ENCODE results near the gene TBX2.
A peak's percentile ranks its signal among the peaks of the same experiment; 100 is the strongest.
"Not testable (repeated sequence)": the region's sequence is repeated elsewhere in the genome, so short reads cannot be mapped to it uniquely, and the experiment has no call there.

TBX2 gene

DNA sequence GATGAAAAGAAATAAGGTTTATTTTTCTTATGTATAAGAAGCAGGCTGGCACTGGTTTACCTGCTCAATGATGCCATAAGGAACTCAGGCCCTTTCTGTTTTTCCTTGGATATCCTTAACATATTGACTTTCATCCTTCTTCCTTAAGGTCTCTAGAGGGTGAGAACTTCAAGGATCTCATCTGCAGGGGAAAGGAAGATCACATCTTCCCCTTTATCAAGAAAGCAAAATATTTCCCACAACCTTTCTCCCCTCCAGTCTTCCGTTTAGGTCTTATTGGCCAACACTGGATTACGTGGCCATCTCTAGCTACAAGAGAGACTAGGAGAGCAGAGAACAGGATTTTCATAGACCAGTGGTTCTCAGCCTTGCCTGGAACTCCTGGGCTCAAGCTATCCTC, 48.4 kb downstream of the TBX2 start:
- TF ChIP-seq ARNTL (CRISPR knock-in tag; IDR thresholded peaks at IDR 0.05; ENCODE audit: borderline replicate concordance, low read depth) = no peak
- no peak for TF ChIP-seq SNAI2 (CRISPR knock-in tag; IDR thresholded peaks at IDR 0.05)
- TF ChIP-seq ZC3H10 (CRISPR knock-in tag; IDR thresholded peaks at IDR 0.05) = no peak
- TF ChIP-seq PPARA (CRISPR knock-in tag; IDR thresholded peaks at IDR 0.05; ENCODE audit: borderline replicate concordance) = no peak
- no peak for TF ChIP-seq ZNF70 (CRISPR knock-in tag; IDR thresholded peaks at IDR 0.05)
- ATAC-seq = no peak

DNA sequence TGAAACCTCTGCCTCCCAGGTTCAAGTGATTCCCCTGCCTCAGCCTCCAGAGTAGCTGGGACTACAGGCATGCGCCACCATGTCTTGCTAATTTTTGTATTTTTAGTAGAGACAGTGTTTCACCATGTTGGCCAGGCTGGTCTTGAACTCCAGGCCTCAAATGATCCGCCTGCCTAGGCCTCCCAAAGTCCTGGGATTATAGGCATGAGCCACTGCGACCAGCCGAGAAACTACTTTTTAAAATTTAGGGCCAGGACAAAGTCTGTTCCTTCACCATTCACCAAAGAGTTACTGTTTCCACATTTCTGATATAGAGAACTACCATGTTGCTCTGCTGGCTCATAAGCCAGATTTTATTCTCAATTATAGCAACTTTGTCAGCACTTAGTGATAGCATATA, 49.5 kb downstream of the TBX2 start:
- not testable (repeated sequence) for ATAC-seq

DNA sequence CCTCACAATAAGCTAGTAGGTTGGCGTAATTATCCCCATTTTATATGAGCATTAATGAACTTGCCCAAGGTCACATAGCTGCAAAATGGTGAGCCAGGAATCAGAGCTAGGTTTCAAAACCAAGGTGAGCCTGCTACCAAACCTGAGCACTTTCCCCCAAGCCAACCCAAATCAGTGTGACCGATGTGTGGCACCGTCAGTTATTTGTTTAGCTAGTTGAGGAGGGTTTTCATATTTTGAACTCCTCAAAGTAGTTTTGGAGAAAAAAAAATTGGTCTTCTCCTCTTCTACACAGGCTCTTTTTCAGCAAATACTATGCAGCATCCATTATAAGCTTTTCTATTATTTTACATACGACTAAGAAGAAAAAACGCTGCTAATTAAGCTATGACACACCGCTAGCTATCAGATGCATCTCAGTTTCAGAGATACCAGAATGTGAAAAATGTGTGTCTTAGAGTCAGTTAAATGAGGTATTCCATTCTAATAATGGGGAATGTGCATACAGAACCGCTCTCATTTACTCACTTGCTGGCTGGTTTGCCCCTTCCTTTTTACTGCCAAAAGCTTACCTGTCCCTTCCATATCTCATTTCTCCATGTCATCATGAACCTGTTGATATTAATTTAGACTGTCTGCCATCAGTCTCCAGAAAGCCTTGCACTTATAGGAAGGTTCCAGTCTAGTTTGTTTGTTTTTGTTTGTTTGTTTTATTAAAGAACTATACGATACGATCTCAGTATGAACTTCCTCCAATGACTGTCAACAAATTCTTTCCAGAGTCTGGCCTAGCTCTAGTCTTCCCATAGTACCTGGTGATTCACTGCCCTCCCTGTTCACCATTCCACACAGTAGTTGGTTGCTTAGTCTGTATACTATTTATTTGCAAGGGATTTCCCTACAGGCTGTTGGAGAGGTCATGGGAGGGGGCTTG, 50.3 kb downstream of the TBX2 start:
- 0 out of 3 replicates have a peak, but pooled peaks have one; percentile 22 for ATAC-seq
- TF ChIP-seq, protein P1, sequence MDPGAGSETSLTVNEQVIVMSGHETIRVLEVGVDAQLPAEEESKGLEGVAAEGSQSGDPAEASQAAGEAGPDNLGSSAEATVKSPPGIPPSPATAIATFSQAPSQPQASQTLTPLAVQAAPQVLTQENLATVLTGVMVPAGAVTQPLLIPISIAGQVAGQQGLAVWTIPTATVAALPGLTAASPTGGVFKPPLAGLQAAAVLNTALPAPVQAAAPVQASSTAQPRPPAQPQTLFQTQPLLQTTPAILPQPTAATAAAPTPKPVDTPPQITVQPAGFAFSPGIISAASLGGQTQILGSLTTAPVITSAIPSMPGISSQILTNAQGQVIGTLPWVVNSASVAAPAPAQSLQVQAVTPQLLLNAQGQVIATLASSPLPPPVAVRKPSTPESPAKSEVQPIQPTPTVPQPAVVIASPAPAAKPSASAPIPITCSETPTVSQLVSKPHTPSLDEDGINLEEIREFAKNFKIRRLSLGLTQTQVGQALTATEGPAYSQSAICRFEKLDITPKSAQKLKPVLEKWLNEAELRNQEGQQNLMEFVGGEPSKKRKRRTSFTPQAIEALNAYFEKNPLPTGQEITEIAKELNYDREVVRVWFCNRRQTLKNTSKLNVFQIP (CRISPR knock-in tag; IDR thresholded peaks at IDR 0.05; ENCODE audit: borderline replicate concordance, low read depth) = no peak
- TF ChIP-seq, protein P2, sequence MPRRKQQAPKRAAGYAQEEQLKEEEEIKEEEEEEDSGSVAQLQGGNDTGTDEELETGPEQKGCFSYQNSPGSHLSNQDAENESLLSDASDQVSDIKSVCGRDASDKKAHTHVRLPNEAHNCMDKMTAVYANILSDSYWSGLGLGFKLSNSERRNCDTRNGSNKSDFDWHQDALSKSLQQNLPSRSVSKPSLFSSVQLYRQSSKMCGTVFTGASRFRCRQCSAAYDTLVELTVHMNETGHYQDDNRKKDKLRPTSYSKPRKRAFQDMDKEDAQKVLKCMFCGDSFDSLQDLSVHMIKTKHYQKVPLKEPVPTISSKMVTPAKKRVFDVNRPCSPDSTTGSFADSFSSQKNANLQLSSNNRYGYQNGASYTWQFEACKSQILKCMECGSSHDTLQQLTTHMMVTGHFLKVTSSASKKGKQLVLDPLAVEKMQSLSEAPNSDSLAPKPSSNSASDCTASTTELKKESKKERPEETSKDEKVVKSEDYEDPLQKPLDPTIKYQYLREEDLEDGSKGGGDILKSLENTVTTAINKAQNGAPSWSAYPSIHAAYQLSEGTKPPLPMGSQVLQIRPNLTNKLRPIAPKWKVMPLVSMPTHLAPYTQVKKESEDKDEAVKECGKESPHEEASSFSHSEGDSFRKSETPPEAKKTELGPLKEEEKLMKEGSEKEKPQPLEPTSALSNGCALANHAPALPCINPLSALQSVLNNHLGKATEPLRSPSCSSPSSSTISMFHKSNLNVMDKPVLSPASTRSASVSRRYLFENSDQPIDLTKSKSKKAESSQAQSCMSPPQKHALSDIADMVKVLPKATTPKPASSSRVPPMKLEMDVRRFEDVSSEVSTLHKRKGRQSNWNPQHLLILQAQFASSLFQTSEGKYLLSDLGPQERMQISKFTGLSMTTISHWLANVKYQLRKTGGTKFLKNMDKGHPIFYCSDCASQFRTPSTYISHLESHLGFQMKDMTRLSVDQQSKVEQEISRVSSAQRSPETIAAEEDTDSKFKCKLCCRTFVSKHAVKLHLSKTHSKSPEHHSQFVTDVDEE (CRISPR knock-in tag; IDR thresholded peaks at IDR 0.05) = no peak
- TF ChIP-seq RARB (CRISPR knock-in tag; IDR thresholded peaks at IDR 0.05) = no peak
- TF ChIP-seq ZNF70 (CRISPR knock-in tag; IDR thresholded peaks at IDR 0.05) = no peak
- no peak for TF ChIP-seq TCF4 (CRISPR knock-in tag; IDR thresholded peaks at IDR 0.05; ENCODE audit: borderline replicate concordance)
- TF ChIP-seq, protein P3, sequence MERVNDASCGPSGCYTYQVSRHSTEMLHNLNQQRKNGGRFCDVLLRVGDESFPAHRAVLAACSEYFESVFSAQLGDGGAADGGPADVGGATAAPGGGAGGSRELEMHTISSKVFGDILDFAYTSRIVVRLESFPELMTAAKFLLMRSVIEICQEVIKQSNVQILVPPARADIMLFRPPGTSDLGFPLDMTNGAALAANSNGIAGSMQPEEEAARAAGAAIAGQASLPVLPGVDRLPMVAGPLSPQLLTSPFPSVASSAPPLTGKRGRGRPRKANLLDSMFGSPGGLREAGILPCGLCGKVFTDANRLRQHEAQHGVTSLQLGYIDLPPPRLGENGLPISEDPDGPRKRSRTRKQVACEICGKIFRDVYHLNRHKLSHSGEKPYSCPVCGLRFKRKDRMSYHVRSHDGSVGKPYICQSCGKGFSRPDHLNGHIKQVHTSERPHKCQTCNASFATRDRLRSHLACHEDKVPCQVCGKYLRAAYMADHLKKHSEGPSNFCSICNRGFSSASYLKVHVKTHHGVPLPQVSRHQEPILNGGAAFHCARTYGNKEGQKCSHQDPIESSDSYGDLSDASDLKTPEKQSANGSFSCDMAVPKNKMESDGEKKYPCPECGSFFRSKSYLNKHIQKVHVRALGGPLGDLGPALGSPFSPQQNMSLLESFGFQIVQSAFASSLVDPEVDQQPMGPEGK (CRISPR knock-in tag; IDR thresholded peaks at IDR 0.05; ENCODE audit: borderline replicate concordance) = no peak
- no peak for TF ChIP-seq SNAI2 (CRISPR knock-in tag; IDR thresholded peaks at IDR 0.05)
- TF ChIP-seq ZFP30 (CRISPR knock-in tag; IDR thresholded peaks at IDR 0.05) = no peak
- TF ChIP-seq, protein P4, sequence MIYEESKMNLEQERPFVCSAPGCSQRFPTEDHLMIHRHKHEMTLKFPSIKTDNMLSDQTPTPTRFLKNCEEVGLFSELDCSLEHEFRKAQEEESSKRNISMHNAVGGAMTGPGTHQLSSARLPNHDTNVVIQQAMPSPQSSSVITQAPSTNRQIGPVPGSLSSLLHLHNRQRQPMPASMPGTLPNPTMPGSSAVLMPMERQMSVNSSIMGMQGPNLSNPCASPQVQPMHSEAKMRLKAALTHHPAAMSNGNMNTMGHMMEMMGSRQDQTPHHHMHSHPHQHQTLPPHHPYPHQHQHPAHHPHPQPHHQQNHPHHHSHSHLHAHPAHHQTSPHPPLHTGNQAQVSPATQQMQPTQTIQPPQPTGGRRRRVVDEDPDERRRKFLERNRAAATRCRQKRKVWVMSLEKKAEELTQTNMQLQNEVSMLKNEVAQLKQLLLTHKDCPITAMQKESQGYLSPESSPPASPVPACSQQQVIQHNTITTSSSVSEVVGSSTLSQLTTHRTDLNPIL (CRISPR knock-in tag; IDR thresholded peaks at IDR 0.05; ENCODE audit: low read depth) = no peak
- no peak for TF ChIP-seq BACH2 (CRISPR knock-in tag; IDR thresholded peaks at IDR 0.05; ENCODE audit: borderline replicate concordance)
- TF ChIP-seq ESRRG (CRISPR knock-in tag; IDR thresholded peaks at IDR 0.05) = no peak
- TF ChIP-seq ARNTL (CRISPR knock-in tag; IDR thresholded peaks at IDR 0.05; ENCODE audit: borderline replicate concordance, low read depth) = no peak
- no peak for TF ChIP-seq ZNF8 (CRISPR knock-in tag; IDR thresholded peaks at IDR 0.05)
- TF ChIP-seq CSDC2 (CRISPR knock-in tag; IDR thresholded peaks at IDR 0.05) = no peak

DNA sequence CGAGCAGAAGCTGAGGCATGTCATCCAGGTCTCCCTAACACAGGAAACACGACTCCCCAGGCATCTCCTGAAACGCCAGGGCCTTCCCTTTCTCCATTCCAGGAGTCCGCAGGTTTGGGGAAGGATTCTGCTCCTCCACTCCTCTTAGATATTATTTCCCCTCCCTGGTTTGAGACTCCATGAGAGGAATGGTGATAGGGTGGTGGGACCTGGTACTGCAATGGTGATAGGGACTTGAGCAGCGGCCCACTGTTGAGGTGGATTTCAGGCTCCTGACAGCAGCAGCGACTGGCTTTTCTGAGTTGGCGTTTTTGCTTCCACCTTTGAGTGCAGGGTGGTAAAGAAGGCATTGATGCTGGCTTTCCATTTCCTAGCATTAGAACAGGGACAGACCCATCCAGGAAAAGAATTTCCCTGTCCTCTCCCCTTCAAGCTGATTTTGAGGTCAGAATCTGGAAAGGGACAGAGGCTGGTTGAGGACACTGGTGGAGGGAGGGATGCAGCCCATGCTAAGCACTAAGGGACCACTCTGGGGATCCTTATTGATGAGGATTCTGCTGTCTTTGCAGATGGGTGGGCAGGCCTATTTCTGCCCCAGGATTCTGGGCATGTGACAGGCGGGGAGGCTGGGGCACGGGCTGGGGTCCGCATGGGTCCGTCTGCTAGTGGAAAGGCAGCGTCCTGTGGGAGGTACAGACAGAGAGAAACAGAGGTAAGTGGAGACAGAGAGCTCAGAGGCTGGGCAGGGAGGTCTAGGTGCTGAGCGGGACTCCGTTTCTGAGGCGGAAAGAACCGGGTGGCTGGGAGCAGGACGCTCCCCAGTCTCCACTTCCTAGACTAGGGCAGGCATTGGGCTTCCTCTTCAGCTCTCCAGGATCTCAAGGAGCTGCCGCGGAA, 51.2 kb downstream of the TBX2 start:
- ATAC-seq = no peak
- no peak for TF ChIP-seq PPARA (CRISPR knock-in tag; IDR thresholded peaks at IDR 0.05; ENCODE audit: borderline replicate concordance)
- no peak for TF ChIP-seq ESRRG (CRISPR knock-in tag; IDR thresholded peaks at IDR 0.05)
- TF ChIP-seq, protein P3 (CRISPR knock-in tag; IDR thresholded peaks at IDR 0.05; ENCODE audit: borderline replicate concordance) = no peak
- TF ChIP-seq, protein P4 (CRISPR knock-in tag; IDR thresholded peaks at IDR 0.05; ENCODE audit: low read depth) = no peak
- TF ChIP-seq SNAI2 (CRISPR knock-in tag; IDR thresholded peaks at IDR 0.05) = no peak
- TF ChIP-seq RARB (CRISPR knock-in tag; IDR thresholded peaks at IDR 0.05) = no peak
